IMR-90 (cell line): ENCODE results near the gene MCMBP. TPM values are rescaled to one million over a fixed set of nuclear protein-coding genes. Genes with fewer than 3 reads are reported as not detected.
"Not testable (repeated sequence)": the region's sequence is repeated elsewhere in the genome, so short reads cannot be mapped to it uniquely, and the experiment has no call there.

Source experiments
- ATAC-seq: fragments of 200-7000 bp; cut with Tn5 transposase; 2 replicates; pipeline ENCODE4 v1.9.1; 2020; ENCODE audit warnings: low read depth, mild to moderate bottlenecking, moderate library complexity
- BruUV-seq: library from RNA; stranded (reverse); fragments of 400-500 nt; replicated peaks from 2 replicates; lab custom pipeline; 2021; lab: Mats Ljungman, UMichigan
- CTCF ChIA-PET: fragments of 300-600 bp; formaldehyde crosslinking; extraction: SDS; loops from one replicate; lab custom pipeline; 2021; ENCODE audit warnings: antibody characterized with exemption; lab: Yijun Ruan, JAX
- POLR2A ChIA-PET: fragments of 300-600 bp; sonication (Branson Sonifier 250); formaldehyde crosslinking; loops from one replicate; lab custom pipeline; 2022; ENCODE audit warnings: antibody characterized with exemption; ENCODE audit not compliant: unreplicated experiment; lab: Charles Lee
- DNase-seq: peaks from one replicate; pipeline ENCODE4 v3.0.0; 2013
- H2AFZ ChIP-seq: replicated peaks from 2 replicates; pipeline ENCODE3; 2013; ENCODE audit warnings: low read length, mild to moderate bottlenecking; ENCODE audit not compliant: poor library complexity
- H2AK5ac ChIP-seq: 2 replicates; pipeline ENCODE4 v1.6.1; 2013; ENCODE audit warnings: low read depth, low read length, inconsistent platforms
- H2AK9ac ChIP-seq: replicated peaks from 2 replicates; pipeline ENCODE3; 2013; ENCODE audit warnings: mild to moderate bottlenecking, low read depth, low read length, moderate library complexity; ENCODE audit not compliant: poor library complexity
- H2BK120ac ChIP-seq: 2 replicates; pipeline ENCODE4 v1.6.1; 2013; ENCODE audit warnings: low read depth, low read length, inconsistent platforms
- H2BK15ac ChIP-seq: 3 replicates; pipeline ENCODE4 v1.6.1; 2013; ENCODE audit warnings: low read depth, low read length, inconsistent platforms
- H2BK20ac ChIP-seq: 2 replicates; pipeline ENCODE4 v1.6.1; 2013; ENCODE audit warnings: low read depth, mild to moderate bottlenecking, inconsistent platforms, low read length, moderate library complexity
- H2BK5ac ChIP-seq: 2 replicates; pipeline ENCODE4 v1.6.1; 2013; ENCODE audit warnings: mild to moderate bottlenecking, low read depth, low read length, inconsistent platforms; ENCODE audit not compliant: poor library complexity, severe bottlenecking
- H3K14ac ChIP-seq: replicated peaks from 2 replicates; pipeline ENCODE4 v1.6.1; 2013; ENCODE audit warnings: low read depth, low read length, inconsistent platforms
- H3K18ac ChIP-seq: 2 replicates; pipeline ENCODE4 v1.6.1; 2013; ENCODE audit warnings: low read depth, low read length, control low read depth
- H3K23ac ChIP-seq: 2 replicates; pipeline ENCODE4 v1.6.1; 2013; ENCODE audit warnings: low read depth, low read length, inconsistent platforms
- H3K27ac ChIP-seq: 2 replicates; pipeline ENCODE4 v1.5.1; 2013; ENCODE audit warnings: mild to moderate bottlenecking, control low read depth, low read length; ENCODE audit not compliant: insufficient read depth
- H3K27me3 ChIP-seq: 2 replicates; pipeline ENCODE4 v1.6.1; 2013; ENCODE audit warnings: low read length; ENCODE audit not compliant: control insufficient read depth, insufficient read depth
- H3K36me3 ChIP-seq: 2 replicates; pipeline ENCODE4 v1.6.1; 2013; ENCODE audit warnings: low read length, mixed read lengths; ENCODE audit not compliant: control insufficient read depth, insufficient read depth
- H3K4ac ChIP-seq: 2 replicates; pipeline ENCODE4 v1.6.1; 2013; ENCODE audit warnings: low read depth, low read length, inconsistent platforms
- H3K4me1 ChIP-seq: 2 replicates; pipeline ENCODE4 v1.6.1; 2013; ENCODE audit warnings: low read length, mixed read lengths; ENCODE audit not compliant: control insufficient read depth, insufficient read depth
- H3K4me2 ChIP-seq: 2 replicates; pipeline ENCODE4 v1.6.1; 2013; ENCODE audit warnings: low read depth, mild to moderate bottlenecking, control low read depth, low read length, moderate library complexity
- H3K4me3 ChIP-seq: 2 replicates; pipeline ENCODE4 v1.5.1; 2013; ENCODE audit warnings: low read depth, mild to moderate bottlenecking, control low read depth, low read length, moderate library complexity; ENCODE audit not compliant: insufficient read depth
- H3K56ac ChIP-seq: 2 replicates; pipeline ENCODE4 v1.6.1; 2013; ENCODE audit warnings: low read length, inconsistent platforms; ENCODE audit not compliant: insufficient read depth; ENCODE audit errors: extremely low read depth
- H3K79me1 ChIP-seq, 2 experiments: 2 replicates each; pipeline ENCODE4 v1.6.1; 2013; ENCODE audit warnings: low read length in 2 of 2, inconsistent platforms in 1 of 2, low read depth in 1 of 2
- H3K9ac ChIP-seq: 2 replicates; pipeline ENCODE4 v1.6.1; 2013; ENCODE audit warnings: low read depth, low read length, control low read depth
- H3K9me1 ChIP-seq: 2 replicates; pipeline ENCODE4 v1.6.1; 2013; ENCODE audit warnings: low read length, inconsistent platforms; ENCODE audit not compliant: insufficient read depth
- H3K9me3 ChIP-seq: 2 replicates; pipeline ENCODE4 v1.6.1; 2013; ENCODE audit warnings: low read length; ENCODE audit not compliant: control insufficient read depth, insufficient read depth
- H4K20me1 ChIP-seq: 2 replicates; pipeline ENCODE4 v1.6.1; 2013; ENCODE audit warnings: low read length, inconsistent platforms; ENCODE audit not compliant: insufficient read depth
- H4K5ac ChIP-seq: 2 replicates; pipeline ENCODE4 v1.6.1; 2013; ENCODE audit warnings: mild to moderate bottlenecking, low read depth, low read length, control low read depth
- H4K8ac ChIP-seq, 2 experiments: 2 replicates each; pipeline ENCODE4 v1.6.1; 2013; ENCODE audit warnings: low read depth in 2 of 2, low read length in 2 of 2, control low read depth in 1 of 2, inconsistent platforms in 1 of 2
- H4K91ac ChIP-seq: 2 replicates; pipeline ENCODE4 v1.6.1; 2013; ENCODE audit warnings: low read depth, low read length, inconsistent platforms; ENCODE audit not compliant: insufficient read depth
- whole genome bisulfite sequencing, 2 experiments: methylation state at CpG; one replicate each; pipeline versions ENCODE4 v1.1.5 to v1.1.7; 2013; ENCODE audit warnings: missing lambda C conversion rate in 2 of 2; ENCODE audit not compliant: insufficient read length in 1 of 2; ENCODE audit errors: extremely low coverage in 2 of 2; 5-methylcytosine and 5-hydroxymethylcytosine counted together
- dilution Hi-C: fragments of 300-500 bp; cut with HindIII; formaldehyde crosslinking; loops from one replicate; pipeline ENCODE4 v1.14.3; 2018; ENCODE audit warnings: low sequenced_read_pairs; ENCODE audit not compliant: unreplicated experiment
- in situ Hi-C: fragments of 300-500 bp; cut with MboI; formaldehyde crosslinking; loops from 3 replicates; pipeline ENCODE4 v1.14.3; 2019; ENCODE audit warnings: low sequenced_read_pairs, inconsistent platforms, mixed read lengths
- intact Hi-C: fragments of 100-400 bp; cut with micrococcal nuclease; formaldehyde crosslinking; loops from 2 replicates; pipeline ENCODE4 v1.10.0; 2022
- polyA plus RNA-seq, 3 experiments: library from polyadenylated mRNA; depleted of rRNA; stranded (reverse); fragments of >200 nt; gene quantifications; 2 replicates each; pipeline ENCODE4 v1.2.3, GENCODE V29; 2012; ENCODE audit warnings: low replicate concordance in 1 of 3
- total RNA-seq: library from RNA; depleted of rRNA; stranded (reverse); fragments of >200 nt; gene quantifications from 2 replicates; pipeline ENCODE4 v1.2.3, GENCODE V29; 2012

Gene MCMBP
- total and polyA plus RNA-seq, 2 of the 4 experiments (the other 2 are of a cell fraction): 39.0 to 59.9 TPM

- H4K5ac ChIP-seq, H3K9ac ChIP-seq, H2BK120ac ChIP-seq, intact Hi-C loops, BruUV-seq, H3K27ac ChIP-seq, H3K4ac ChIP-seq, H2BK15ac ChIP-seq, H3K4me2 ChIP-seq, H3K18ac ChIP-seq, H4K20me1 ChIP-seq, H3K27me3 ChIP-seq, H2AFZ ChIP-seq, H3K14ac ChIP-seq, H3K36me3 ChIP-seq, POLR2A ChIA-PET, DNase-seq, H2BK5ac ChIP-seq, H3K4me3 ChIP-seq, H3K9me3 ChIP-seq, H3K56ac ChIP-seq, H2AK9ac ChIP-seq, CTCF ChIA-PET, H4K8ac ChIP-seq, H2BK20ac ChIP-seq, H3K4me1 ChIP-seq, in situ Hi-C loops, H4K91ac ChIP-seq, ATAC-seq, H2AK5ac ChIP-seq, H3K23ac ChIP-seq, H3K9me1 ChIP-seq, dilution Hi-C loops: not testable (repeated sequence)
- peaks cover 0 to 21% of the 10 kb centered on the region in 2 experiments; a peak in 2 of 4 replicates for H3K79me1 ChIP-seq
- WGBS, 2 experiments: no CpG with 5 or more reads among the region's 3 CpGs
These were observed 16.6 kb upstream of the MCMBP start for GRCh38 chr10:119889201-119889600.

GRCh38 chr10:119888715-119889114 is 16.1 kb upstream of the MCMBP start:
- H3K18ac ChIP-seq, H4K20me1 ChIP-seq, ATAC-seq, H4K5ac ChIP-seq, H3K4ac ChIP-seq, H3K27me3 ChIP-seq, BruUV-seq, H3K56ac ChIP-seq, H3K9ac ChIP-seq, H2AK9ac ChIP-seq, H3K23ac ChIP-seq, in situ Hi-C loops, H3K4me2 ChIP-seq, H4K8ac ChIP-seq, H2BK120ac ChIP-seq, H3K4me3 ChIP-seq, POLR2A ChIA-PET, dilution Hi-C loops, DNase-seq, H3K9me1 ChIP-seq, H3K36me3 ChIP-seq, H3K14ac ChIP-seq, H2BK20ac ChIP-seq, H3K4me1 ChIP-seq, CTCF ChIA-PET, H2AK5ac ChIP-seq, H3K27ac ChIP-seq, H2BK5ac ChIP-seq, H4K91ac ChIP-seq, H3K9me3 ChIP-seq, H2BK15ac ChIP-seq, H2AFZ ChIP-seq, intact Hi-C loops: not testable (repeated sequence)
- peaks cover 0 to 16% of the 10 kb centered on the region in 2 experiments; a peak in 2 of 4 replicates for H3K79me1 ChIP-seq
- WGBS, 2 experiments: no CpG with 5 or more reads among the region's 3 CpGs
